Measurements from ENCODE around the gene LCN15. TPM values are rescaled to one million over a fixed set of nuclear protein-coding genes. Genes with fewer than 3 reads are reported as not detected.
A peak's percentile ranks its signal among the peaks of the same experiment; 100 is the strongest.

Gene LCN15
- total and polyA plus RNA-seq, 2 of the 13 experiments (the other 11 are each of a cell fraction or from before 2014, with no cell fraction given), result 1.3 to 53.7 TPM

- TF ChIP-seq ZNF407 (CRISPR knock-in tag; IDR thresholded peaks at IDR 0.05; ENCODE audit: not compliant biosample characterization) (peak; percentile 20), ZNF674 (CRISPR knock-in tag; IDR thresholded peaks at IDR 0.05; ENCODE audit: low read depth) (no peak), THAP9 (CRISPR knock-in tag; IDR thresholded peaks at IDR 0.05; ENCODE audit: borderline replicate concordance) (peak; percentile 17; the same call in 1 of the 2 replicates), ZNF484 (CRISPR knock-in tag; IDR thresholded peaks at IDR 0.05; ENCODE audit: borderline replicate concordance, low read depth) (0 out of 2 replicates have a peak, but pooled peaks have one; percentile 33), BCL3 (CRISPR knock-in tag; IDR thresholded peaks at IDR 0.05) (peak; percentile 90), ZNF362 (CRISPR knock-in tag; IDR thresholded peaks at IDR 0.05; ENCODE audit: borderline replicate concordance) (0 out of 2 replicates have a peak, but pooled peaks have one; percentile 0), MTF2 (CRISPR knock-in tag; IDR thresholded peaks at IDR 0.05; ENCODE audit: borderline replicate concordance) (peak; percentile 92), CENPT (CRISPR knock-in tag; IDR thresholded peaks at IDR 0.05; ENCODE audit: low read depth) (peak; percentile 69; the same call in 1 of the 2 replicates), HIC2 (CRISPR knock-in tag; IDR thresholded peaks at IDR 0.05; ENCODE audit: low read depth) (no peak), NCOA5 (CRISPR knock-in tag; IDR thresholded peaks at IDR 0.05) (no peak), ZNF256 (CRISPR knock-in tag; conservative IDR thresholded peaks at IDR 0.05) (0 out of 2 replicates have a peak, but pooled peaks have one; percentile 24), ZNF326 (CRISPR knock-in tag; IDR thresholded peaks at IDR 0.05; ENCODE audit: borderline replicate concordance) (0 out of 2 replicates have a peak, but pooled peaks have one; percentile 20)
Measured at GRCh38 chr9:136728548-136729123, 35.7 kb downstream of the LCN15 start (continued).
